WTC11 (cell line): ENCODE measurements around the gene PFKFB3. TPM values are rescaled to one million over a fixed set of nuclear protein-coding genes. Genes with fewer than 3 reads are reported as not detected.
"Not testable (repeated sequence)": the region's sequence is repeated elsewhere in the genome, so short reads cannot be mapped to it uniquely, and the experiment has no call there.

Source experiments
- ATAC-seq: fragments of 200-7000 bp; cut with Tn5 transposase; 2 replicates; pipeline ENCODE4 v1.10.0; 2021; ENCODE audit warnings: mild to moderate bottlenecking, moderate library complexity
- CTCF ChIA-PET: fragments of 300-600 bp; sonication (Branson Sonifier 250); formaldehyde crosslinking; loops from one replicate; lab custom pipeline; 2021; ENCODE audit warnings: antibody characterized with exemption; lab: Charles Lee
- POLR2A ChIA-PET: fragments of 350-600 bp; sonication (Branson Sonifier 250); formaldehyde crosslinking; loops from one replicate; lab custom pipeline; 2021; ENCODE audit warnings: antibody characterized with exemption; lab: Charles Lee
- DNase-seq: peaks from one replicate; pipeline ENCODE4 v3.0.0; 2021; ENCODE audit warnings: low spot score
- H3K27ac Mint-ChIP-seq: 2 replicates; pipeline ENCODE4 v1.8.0; 2021; ENCODE audit warnings: mixed read lengths
- H3K27me3 Mint-ChIP-seq: 2 replicates; pipeline ENCODE4 v1.8.0; 2021; ENCODE audit warnings: low read depth, mild to moderate bottlenecking, moderate library complexity, mixed read lengths
- H3K36me3 Mint-ChIP-seq: 2 replicates; pipeline ENCODE4 v1.8.0; 2021; ENCODE audit warnings: mixed read lengths
- H3K4me1 Mint-ChIP-seq: 2 replicates; pipeline ENCODE4 v1.8.0; 2022; ENCODE audit warnings: mixed read lengths
- H3K4me3 Mint-ChIP-seq: 2 replicates; pipeline ENCODE4 v1.8.0; 2021; ENCODE audit warnings: mild to moderate bottlenecking, moderate library complexity, mixed read lengths
- H3K9me3 Mint-ChIP-seq: 2 replicates; pipeline ENCODE4 v1.8.0; 2021; ENCODE audit warnings: mixed read lengths
- ESRRA ChIP-seq: sonication (generic); formaldehyde crosslinking; IDR thresholded peaks from 2 replicates; pipeline ENCODE4 v1.8.1; 2022; ENCODE audit warnings: mild to moderate bottlenecking, missing genetic modification reagents, borderline replicate concordance
- FOXK1 ChIP-seq: sonication (generic); formaldehyde crosslinking; IDR thresholded peaks from 2 replicates; pipeline ENCODE4 v1.8.0; 2022; ENCODE audit warnings: mild to moderate bottlenecking, moderate library complexity, missing genetic modification reagents
- TCF7 ChIP-seq: sonication (generic); formaldehyde crosslinking; IDR thresholded peaks from 2 replicates; pipeline ENCODE4 v1.8.0; 2022; ENCODE audit warnings: mild to moderate bottlenecking, low read depth, missing genetic modification reagents, moderate library complexity
- ZNF317 ChIP-seq: sonication (generic); formaldehyde crosslinking; IDR thresholded peaks from 2 replicates; pipeline ENCODE4 v1.8.1; 2023; ENCODE audit warnings: low read depth, mild to moderate bottlenecking, moderate library complexity, missing genetic modification reagents, borderline replicate concordance
- total RNA-seq: library from RNA; stranded (reverse); gene quantifications from 3 replicates; pipeline ENCODE4 v1.2.3, GENCODE V29; 2021
- TF ChIP-seq, protein P1 (sequence below): fragments of 250-450 bp; sonication (Bioruptor Pico); conservative IDR thresholded peaks from 2 replicates; pipeline ENCODE4 v1.9.0; 2021; ENCODE audit warnings: mild to moderate bottlenecking
- TF ChIP-seq, protein P2 (sequence below): fragments of 200-600 bp; IDR thresholded peaks from 2 replicates; pipeline ENCODE4 v1.8.0; 2022; ENCODE audit warnings: antibody characterized with exemption
- TF ChIP-seq, protein P3 (sequence below): fragments of 250-450 bp; sonication (Bioruptor Pico); IDR thresholded peaks from 2 replicates; pipeline ENCODE4 v1.9.0; 2021; ENCODE audit warnings: mild to moderate bottlenecking
- TF ChIP-seq, protein P4 (sequence below): sonication (generic); formaldehyde crosslinking; IDR thresholded peaks from 2 replicates; pipeline ENCODE4 v1.8.1; 2023; ENCODE audit warnings: mild to moderate bottlenecking, moderate library complexity, missing genetic modification reagents
- TF ChIP-seq, protein P5 (sequence below): sonication (generic); formaldehyde crosslinking; IDR thresholded peaks from 2 replicates; pipeline ENCODE4 v1.8.1; 2023; ENCODE audit warnings: mild to moderate bottlenecking, missing genetic modification reagents
- TF ChIP-seq, protein P6 (sequence below): sonication (generic); formaldehyde crosslinking; IDR thresholded peaks from 2 replicates; pipeline ENCODE4 v1.8.1; 2022; ENCODE audit warnings: missing genetic modification reagents, borderline replicate concordance

PFKFB3 gene
- total RNA-seq, 1 experiment from 2014 or later: 30.6 TPM

DNA sequence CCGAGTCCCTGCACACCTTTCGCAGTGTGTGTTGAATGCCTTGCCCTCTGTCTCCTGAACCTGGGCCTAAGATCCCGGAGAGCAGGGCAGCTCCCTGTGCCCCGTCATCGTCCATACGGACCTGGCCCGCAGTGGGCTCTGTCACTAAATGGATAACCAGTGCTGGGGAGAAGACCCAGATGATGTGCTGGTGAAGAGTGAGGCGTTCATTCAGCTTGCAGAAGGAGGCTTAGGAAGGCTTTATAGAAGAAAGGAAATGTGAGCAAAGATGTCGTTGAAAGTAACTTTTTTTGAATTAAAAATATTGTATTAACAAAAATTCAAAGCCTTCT lies 34.4 kb downstream of the PFKFB3 start:
- Mint-ChIP-seq H3K4me1 (no peaks in the 10 kb centered on the region), H3K9me3 (peaks cover 8% of the 10 kb centered on the region), H3K27me3 (no peaks in the 10 kb centered on the region), H3K4me3 (no peak overlapping the region), H3K27ac (peak overlapping the region; percentile 65), H3K36me3 (peaks cover 41% of the 10 kb centered on the region)
- TF ChIP-seq, protein P1, sequence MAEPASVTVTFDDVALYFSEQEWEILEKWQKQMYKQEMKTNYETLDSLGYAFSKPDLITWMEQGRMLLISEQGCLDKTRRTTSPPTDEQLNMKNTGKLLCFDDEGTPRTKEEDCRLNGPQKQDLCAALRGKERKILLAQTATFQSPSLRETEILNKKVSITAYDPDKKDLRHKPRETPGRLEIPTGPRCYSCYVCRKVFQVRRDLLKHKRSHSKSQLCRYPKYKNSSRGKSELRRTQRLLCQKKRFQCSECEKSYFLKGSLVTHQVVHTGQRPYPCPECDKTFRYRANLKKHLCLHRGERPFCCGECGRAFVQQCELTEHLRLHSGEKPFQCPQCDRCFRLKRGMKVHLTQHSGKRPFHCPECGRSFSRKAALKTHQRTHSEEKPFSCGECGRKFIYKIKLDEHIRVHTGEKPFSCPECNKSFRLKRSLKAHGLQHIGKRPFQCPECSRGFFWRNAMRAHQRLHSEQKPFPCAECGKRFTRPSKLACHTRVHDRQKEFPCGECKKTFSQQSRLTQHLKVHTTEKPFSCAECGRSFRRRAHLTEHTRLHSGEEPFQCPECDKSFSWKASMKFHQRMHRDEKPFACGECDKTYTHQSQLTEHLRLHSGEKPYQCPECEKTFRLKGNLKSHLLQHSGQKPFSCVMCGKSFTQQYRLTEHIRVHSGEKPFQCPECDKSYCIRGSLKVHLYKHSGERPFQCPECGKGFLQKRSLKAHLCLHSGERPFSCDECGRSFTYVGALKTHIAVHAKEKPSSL: no peak
- TF ChIP-seq, protein P2, sequence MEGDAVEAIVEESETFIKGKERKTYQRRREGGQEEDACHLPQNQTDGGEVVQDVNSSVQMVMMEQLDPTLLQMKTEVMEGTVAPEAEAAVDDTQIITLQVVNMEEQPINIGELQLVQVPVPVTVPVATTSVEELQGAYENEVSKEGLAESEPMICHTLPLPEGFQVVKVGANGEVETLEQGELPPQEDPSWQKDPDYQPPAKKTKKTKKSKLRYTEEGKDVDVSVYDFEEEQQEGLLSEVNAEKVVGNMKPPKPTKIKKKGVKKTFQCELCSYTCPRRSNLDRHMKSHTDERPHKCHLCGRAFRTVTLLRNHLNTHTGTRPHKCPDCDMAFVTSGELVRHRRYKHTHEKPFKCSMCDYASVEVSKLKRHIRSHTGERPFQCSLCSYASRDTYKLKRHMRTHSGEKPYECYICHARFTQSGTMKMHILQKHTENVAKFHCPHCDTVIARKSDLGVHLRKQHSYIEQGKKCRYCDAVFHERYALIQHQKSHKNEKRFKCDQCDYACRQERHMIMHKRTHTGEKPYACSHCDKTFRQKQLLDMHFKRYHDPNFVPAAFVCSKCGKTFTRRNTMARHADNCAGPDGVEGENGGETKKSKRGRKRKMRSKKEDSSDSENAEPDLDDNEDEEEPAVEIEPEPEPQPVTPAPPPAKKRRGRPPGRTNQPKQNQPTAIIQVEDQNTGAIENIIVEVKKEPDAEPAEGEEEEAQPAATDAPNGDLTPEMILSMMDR: no peak
- DNase-seq (no peak), ATAC-seq (no peak)
- ChIA-PET CTCF (interaction anchor here (0.6 to 3.7 kb wide), 3 partner anchors 34 to 169 kb away, joined by 4 to 20 read pairs (median 5); partner anchors contain the start of gene PFKFB3), POLR2A (interaction anchor here (0.6 kb wide), 1 partner anchor 13 kb away, joined by 3 read pairs; no protein-coding TSS in a partner anchor)

DNA sequence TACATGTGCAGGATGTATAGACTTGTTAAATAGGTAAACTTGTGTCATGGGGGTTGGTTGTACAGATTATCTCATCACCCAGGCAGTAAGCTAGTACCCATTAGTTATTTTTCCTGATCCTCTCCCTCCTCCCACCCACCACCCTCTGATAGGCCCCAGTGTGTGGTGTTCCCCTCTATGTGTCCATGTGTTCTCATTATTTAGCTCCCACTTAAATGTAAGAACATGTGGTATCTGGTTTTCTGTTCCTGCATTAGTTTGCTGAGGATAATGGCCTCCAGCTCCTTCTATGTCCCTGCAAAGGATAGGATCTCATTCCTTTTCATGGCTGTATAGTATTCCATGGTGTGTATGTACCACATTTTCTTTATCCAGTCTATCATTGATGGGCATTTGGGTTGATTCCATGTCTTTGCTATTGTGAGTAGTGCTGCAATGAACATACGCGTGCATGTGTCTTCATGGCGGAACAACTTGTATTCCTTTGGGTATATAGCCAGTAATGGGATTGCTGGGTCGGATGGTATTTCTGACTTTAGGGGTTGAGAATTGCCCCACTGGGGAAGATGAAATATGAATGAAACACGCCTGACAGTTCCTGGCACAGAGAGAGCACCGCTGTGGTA lies 36.0 kb downstream of the PFKFB3 start:
- H3K36me3 Mint-ChIP-seq: peaks cover 35% of the 10 kb centered on the region
- DNase-seq, CTCF ChIA-PET, POLR2A ChIA-PET, H3K4me3 Mint-ChIP-seq, ATAC-seq, H3K9me3 Mint-ChIP-seq, H3K27ac Mint-ChIP-seq, H3K27me3 Mint-ChIP-seq, H3K4me1 Mint-ChIP-seq: not testable (repeated sequence)

DNA sequence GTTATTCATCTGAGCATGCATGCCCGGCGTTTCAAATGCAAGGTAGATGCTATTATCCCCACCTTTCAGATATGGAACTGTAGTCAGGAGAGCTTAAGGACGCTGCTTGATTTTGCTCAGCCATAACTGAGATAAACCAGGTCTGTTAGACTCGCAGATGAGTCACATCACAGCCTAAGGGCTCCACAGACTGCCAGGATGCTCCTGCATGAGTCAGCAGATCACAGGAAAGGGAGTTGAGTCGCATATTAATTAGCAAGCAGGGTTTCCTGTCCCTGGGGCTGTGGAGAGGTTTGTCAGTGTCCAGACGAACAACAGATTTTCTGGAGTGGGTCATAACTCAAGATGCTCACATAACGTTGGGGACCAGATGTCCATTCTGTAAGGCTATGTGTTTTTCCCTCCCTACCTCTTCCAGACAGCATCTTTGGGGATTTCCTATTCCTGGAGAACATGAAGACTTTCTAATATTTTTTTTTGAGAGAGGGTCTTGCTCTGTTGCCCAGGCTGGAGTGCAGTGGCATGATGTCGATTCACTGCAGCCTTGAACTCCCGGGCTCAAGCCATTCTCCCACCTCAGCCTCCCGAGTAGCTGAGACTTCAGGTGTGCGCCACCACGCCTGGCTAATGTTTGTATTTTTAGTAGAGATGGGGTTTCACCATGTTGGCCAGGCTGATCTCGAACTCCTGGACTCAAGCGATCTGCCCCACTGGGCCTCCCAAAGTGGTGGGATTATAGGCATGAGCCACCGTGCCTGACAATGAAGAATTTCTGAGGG lies 36.7 kb downstream of the PFKFB3 start:
- POLR2A ChIA-PET: no interaction called here
- Mint-ChIP-seq H3K36me3 (peaks cover 28% of the 10 kb centered on the region), H3K4me1 (no peaks in the 10 kb centered on the region), H3K27ac (no peak overlapping the region), H3K9me3 (peaks cover 8% of the 10 kb centered on the region), H3K4me3 (no peak overlapping the region), H3K27me3 (no peaks in the 10 kb centered on the region)
- TF ChIP-seq, protein P3, sequence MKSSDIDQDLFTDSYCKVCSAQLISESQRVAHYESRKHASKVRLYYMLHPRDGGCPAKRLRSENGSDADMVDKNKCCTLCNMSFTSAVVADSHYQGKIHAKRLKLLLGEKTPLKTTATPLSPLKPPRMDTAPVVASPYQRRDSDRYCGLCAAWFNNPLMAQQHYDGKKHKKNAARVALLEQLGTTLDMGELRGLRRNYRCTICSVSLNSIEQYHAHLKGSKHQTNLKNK (CRISPR knock-in tag): no peak
- TF ChIP-seq ESRRA (CRISPR knock-in tag) (no peak), FOXK1 (CRISPR knock-in tag) (no peak), ZNF317 (CRISPR knock-in tag) (no peak), TCF7 (CRISPR knock-in tag) (no peak)
- TF ChIP-seq, protein P4, sequence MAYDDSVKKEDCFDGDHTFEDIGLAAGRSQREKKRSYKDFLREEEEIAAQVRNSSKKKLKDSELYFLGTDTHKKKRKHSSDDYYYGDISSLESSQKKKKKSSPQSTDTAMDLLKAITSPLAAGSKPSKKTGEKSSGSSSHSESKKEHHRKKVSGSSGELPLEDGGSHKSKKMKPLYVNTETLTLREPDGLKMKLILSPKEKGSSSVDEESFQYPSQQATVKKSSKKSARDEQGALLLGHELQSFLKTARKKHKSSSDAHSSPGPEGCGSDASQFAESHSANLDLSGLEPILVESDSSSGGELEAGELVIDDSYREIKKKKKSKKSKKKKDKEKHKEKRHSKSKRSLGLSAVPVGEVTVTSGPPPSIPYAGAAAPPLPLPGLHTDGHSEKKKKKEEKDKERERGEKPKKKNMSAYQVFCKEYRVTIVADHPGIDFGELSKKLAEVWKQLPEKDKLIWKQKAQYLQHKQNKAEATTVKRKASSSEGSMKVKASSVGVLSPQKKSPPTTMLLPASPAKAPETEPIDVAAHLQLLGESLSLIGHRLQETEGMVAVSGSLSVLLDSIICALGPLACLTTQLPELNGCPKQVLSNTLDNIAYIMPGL (CRISPR knock-in tag): no peak
- TF ChIP-seq, protein P5, sequence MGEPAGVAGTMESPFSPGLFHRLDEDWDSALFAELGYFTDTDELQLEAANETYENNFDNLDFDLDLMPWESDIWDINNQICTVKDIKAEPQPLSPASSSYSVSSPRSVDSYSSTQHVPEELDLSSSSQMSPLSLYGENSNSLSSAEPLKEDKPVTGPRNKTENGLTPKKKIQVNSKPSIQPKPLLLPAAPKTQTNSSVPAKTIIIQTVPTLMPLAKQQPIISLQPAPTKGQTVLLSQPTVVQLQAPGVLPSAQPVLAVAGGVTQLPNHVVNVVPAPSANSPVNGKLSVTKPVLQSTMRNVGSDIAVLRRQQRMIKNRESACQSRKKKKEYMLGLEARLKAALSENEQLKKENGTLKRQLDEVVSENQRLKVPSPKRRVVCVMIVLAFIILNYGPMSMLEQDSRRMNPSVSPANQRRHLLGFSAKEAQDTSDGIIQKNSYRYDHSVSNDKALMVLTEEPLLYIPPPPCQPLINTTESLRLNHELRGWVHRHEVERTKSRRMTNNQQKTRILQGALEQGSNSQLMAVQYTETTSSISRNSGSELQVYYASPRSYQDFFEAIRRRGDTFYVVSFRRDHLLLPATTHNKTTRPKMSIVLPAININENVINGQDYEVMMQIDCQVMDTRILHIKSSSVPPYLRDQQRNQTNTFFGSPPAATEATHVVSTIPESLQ (CRISPR knock-in tag): no peak
- TF ChIP-seq, protein P6, sequence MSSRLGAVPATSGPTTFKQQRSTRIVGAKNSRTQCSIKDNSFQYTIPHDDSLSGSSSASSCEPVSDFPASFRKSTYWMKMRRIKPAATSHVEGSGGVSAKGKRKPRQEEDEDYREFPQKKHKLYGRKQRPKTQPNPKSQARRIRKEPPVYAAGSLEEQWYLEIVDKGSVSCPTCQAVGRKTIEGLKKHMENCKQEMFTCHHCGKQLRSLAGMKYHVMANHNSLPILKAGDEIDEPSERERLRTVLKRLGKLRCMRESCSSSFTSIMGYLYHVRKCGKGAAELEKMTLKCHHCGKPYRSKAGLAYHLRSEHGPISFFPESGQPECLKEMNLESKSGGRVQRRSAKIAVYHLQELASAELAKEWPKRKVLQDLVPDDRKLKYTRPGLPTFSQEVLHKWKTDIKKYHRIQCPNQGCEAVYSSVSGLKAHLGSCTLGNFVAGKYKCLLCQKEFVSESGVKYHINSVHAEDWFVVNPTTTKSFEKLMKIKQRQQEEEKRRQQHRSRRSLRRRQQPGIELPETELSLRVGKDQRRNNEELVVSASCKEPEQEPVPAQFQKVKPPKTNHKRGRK: no peak
- TF ChIP-seq, protein P1: no peak
- ATAC-seq (no peak), DNase-seq (no peak)
- CTCF ChIA-PET: no interaction called here
